Fibroblast of pulmonary artery (primary cell): ENCODE results near the gene FOXE1.

ENCODE experiments used
- DNase-seq: peaks from one replicate; pipeline ENCODE4 v3.0.0-alpha.2; 2010; ENCODE audit warnings: low read depth
- H3K4me3 ChIP-seq: replicated peaks from 2 replicates; pipeline ENCODE4 v1.5.1; 2011; ENCODE audit warnings: low read depth, mild to moderate bottlenecking, control low read depth, low read length, moderate library complexity
- TF ChIP-seq, protein P1 (sequence below): IDR thresholded peaks from 2 replicates; pipeline ENCODE4 v1.5.1; 2011; ENCODE audit warnings: mild to moderate bottlenecking, control low read depth, low read length, inconsistent platforms; ENCODE audit errors: missing control alignments

FOXE1 gene

DNA sequence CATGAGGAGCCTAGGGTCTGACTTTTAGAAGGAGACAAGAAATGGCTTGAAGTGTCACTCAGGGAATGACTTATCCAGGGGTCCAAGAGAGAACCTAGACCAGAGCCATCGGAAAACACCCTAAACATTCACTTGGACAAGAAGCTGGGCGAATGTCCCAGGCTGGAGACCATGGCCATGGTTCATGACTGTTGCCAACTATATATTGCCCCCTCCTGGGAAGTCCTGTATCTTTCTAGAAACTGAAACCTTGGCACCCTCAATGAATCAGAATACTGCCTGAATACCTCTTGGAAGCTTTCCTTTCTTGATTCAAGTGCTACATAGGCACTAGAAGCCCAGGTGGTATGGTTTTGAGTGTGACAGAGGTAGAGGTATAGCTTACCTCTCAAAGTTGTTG is 39.4 kb downstream of the FOXE1 start:
- TF ChIP-seq, protein P1, sequence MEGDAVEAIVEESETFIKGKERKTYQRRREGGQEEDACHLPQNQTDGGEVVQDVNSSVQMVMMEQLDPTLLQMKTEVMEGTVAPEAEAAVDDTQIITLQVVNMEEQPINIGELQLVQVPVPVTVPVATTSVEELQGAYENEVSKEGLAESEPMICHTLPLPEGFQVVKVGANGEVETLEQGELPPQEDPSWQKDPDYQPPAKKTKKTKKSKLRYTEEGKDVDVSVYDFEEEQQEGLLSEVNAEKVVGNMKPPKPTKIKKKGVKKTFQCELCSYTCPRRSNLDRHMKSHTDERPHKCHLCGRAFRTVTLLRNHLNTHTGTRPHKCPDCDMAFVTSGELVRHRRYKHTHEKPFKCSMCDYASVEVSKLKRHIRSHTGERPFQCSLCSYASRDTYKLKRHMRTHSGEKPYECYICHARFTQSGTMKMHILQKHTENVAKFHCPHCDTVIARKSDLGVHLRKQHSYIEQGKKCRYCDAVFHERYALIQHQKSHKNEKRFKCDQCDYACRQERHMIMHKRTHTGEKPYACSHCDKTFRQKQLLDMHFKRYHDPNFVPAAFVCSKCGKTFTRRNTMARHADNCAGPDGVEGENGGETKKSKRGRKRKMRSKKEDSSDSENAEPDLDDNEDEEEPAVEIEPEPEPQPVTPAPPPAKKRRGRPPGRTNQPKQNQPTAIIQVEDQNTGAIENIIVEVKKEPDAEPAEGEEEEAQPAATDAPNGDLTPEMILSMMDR: no peak
- no peak overlapping the region for H3K4me3 ChIP-seq
- no peak for DNase-seq

DNA sequence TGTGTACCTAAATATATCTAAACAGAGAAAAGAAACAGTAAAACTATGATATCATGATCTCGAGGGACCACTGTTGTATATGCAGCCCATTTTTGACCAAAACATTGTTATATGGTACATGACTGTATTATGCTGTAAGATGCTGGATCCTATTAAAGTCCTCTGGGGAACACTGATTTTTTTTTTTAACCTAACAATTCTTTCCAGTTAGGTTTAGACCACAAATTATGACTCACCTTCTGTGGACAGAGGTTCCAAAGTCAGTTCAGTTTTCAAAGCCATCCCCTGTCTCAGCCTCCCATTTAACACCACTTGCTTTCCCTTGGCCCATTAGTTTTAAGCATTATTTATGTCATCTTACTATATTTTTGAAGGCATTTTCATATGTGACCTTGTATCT is 42.2 kb downstream of the FOXE1 start:
- no peak overlapping the region for H3K4me3 ChIP-seq
- no peak for DNase-seq
- TF ChIP-seq, protein P1: no peak

DNA sequence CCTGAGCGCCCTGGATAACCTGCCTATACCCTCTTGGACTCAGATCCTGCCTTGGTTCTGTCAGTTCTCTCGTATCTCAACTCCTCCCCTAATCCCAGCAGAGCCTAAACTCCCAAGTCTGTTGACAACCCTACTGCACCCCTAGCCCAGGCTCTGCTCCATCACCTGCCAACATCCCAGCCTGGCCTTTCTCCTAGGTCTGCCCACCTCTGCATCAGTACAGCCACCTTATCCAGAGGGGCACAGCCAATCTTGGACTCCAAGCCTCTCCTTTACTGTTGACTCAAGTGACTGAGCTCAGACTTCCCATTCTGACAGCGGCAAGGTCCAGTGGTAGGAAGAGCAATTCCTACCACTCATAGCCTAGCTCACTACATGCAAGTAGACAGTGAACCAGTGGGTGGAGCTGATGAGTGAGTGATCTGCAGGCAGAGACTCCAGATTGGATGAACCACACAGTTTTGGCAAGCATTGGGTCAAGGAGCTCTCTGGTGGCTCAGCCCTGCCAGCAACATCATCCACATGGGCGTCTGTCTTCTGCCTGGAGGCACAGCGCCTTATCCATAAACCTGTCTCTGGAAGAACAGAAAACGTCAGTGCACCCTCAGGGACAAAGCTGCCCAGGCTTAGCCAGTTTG is 42.8 kb downstream of the FOXE1 start:
- no peak overlapping the region for H3K4me3 ChIP-seq
- DNase-seq: no peak
- TF ChIP-seq, protein P1: peak; percentile 15

DNA sequence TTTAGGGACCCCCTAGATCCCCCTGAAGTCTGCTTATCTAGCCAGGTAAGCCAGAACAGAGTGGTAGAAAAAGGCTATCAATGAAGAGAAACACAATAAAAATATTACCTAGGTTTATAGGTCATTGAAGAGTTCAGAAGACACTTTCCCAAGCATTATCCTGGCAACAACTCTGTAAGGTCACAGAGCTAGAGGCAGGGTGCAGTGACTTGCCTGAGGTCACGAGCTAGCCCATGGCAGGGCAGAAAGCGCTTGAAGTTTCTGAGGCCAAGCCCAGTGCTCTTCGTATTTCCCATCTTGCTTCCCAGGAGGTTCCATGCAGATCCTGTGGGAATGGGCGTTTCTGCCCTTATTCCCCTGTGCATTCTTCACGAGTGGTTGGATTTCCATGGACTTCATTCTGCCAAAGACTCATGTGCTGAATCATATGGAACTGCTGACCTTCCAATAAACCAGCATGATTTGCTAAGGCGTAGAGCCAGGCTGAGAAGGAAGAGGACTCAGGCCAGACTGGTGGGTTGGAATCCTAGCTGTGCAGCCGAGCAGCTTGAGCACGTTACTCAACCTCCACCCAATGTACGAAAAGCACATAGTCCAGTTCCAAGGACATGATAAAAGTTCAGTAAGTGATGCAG is 47.2 kb downstream of the FOXE1 start:
- TF ChIP-seq, protein P1: no peak
- peak; percentile 48 for DNase-seq
- H3K4me3 ChIP-seq: no peak overlapping the region

DNA sequence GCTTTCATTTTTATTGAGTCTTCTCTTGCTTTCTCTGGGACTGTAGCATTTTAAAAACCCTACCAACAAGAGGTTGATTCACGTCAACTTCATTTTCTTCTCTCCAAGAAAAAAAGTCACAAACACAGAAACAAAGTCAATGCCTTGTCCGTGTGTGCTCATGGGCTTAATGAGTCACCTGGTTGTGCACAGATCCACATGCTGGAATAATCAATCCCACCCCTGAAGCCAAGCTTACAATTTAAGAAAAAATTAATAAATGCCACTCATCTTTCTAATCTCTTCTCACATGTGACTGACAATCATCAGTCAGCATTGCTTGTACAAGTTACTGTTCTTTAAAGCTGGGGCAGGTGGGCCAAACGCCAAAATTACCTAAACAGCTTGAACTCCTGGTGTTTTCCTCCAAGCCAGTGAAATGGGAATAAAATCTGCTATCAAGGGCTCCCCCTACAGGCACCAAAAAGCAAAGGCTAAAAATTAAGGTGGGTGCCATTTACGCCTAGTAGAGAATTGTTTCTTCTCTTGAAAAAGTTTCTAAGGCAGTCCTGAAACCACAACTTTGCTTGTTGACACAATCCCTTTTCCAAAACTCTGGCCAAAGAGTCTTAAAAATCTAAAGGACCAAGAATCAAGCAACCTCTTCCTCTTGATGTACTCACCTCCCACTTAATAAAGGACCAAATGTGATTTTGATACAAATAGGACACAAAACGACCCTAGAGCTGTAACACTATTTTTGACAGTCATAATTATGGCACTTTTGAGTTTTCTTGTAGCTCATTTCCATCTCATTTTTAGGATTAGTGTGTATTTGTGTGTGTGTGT is 47.9 kb downstream of the FOXE1 start:
- TF ChIP-seq, protein P1: peak; percentile 76
- peak; percentile 71 for DNase-seq
- no peak overlapping the region for H3K4me3 ChIP-seq

DNA sequence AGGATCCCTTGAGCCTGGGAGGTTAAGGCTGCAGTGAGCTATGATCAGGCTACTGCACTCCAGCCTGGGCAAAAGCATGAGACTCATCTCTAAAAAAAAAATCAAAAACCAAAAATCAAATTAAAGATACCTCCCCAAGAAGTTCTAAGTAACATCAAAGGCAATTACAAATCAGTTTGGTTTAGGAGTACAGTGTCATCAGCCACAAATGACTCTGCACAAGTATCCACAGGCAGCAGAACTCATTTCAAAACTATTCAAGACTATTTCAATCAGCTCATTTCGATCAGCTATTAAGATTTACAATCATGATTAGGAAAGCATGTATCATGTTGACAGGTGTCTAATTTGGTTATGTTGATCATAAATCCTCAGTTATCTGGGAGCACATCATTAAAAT is 50.2 kb downstream of the FOXE1 start:
- no peak for DNase-seq
- TF ChIP-seq, protein P1: no peak

More for the DNA sequence above, 50.2 kb downstream of the FOXE1 start:
- H3K4me3 ChIP-seq: no peak overlapping the region
